B cell (primary cell): ENCODE data around the gene KSR1. TPM values are rescaled to one million over a fixed set of nuclear protein-coding genes. Genes with fewer than 3 reads are reported as not detected.

Source experiments
- ATAC-seq: fragments of 200-7000 bp; cut with Tn5 transposase; one replicate; pipeline ENCODE4 v1.10.0; 2021; ENCODE audit warnings: low read depth, mild to moderate bottlenecking, moderate number of reproducible peaks, moderate library complexity
- CTCF ChIA-PET: fragments of 350-600 bp; sonication (Branson Sonifier 250); formaldehyde crosslinking; loops from one replicate; lab custom pipeline; 2021; ENCODE audit warnings: antibody characterized with exemption, inconsistent platforms; lab: Charles Lee
- POLR2A ChIA-PET: fragments of 350-600 bp; sonication (Branson Sonifier 250); formaldehyde crosslinking; loops from one replicate; lab custom pipeline; 2021; ENCODE audit warnings: antibody characterized with exemption; lab: Charles Lee
- DNase-seq: peaks from one replicate; pipeline ENCODE4 v3.0.0; 2013
- H2AFZ ChIP-seq: 2 replicates; pipeline ENCODE4 v1.6.1; 2012; ENCODE audit warnings: mild to moderate bottlenecking, low read depth, low read length; ENCODE audit not compliant: insufficient read depth, poor library complexity, severe bottlenecking
- H3K27ac ChIP-seq, 2 donors: 1 replicate in 1 of 2; 2 replicates in 1 of 2; pipeline ENCODE4 v1.5.1; 2012 to 2013; ENCODE audit warnings: low read length in 2 of 2, mild to moderate bottlenecking in 2 of 2, moderate library complexity in 1 of 2
- H3K27me3 ChIP-seq, 4 experiments: fragments of 200-600 bp in 1 of 4; sonication (generic) in 1 of 4; replicated peaks in 1 of 4; 1 replicate in 2 of 4; 2 replicates in 2 of 4; pipeline versions ENCODE4 v1.6.1 to v1.7.0; 2013 to 2016; ENCODE audit warnings: low read length in 3 of 4, mild to moderate bottlenecking in 2 of 4, mixed read lengths in 1 of 4, moderate library complexity in 1 of 4; ENCODE audit not compliant: insufficient read depth in 4 of 4, control insufficient read depth in 3 of 4; ENCODE audit errors: control extremely low read depth in 1 of 4
- H3K36me3 ChIP-seq, 2 experiments: replicated peaks in 1 of 2; 1 replicate in 1 of 2; 2 replicates in 1 of 2; pipeline versions ENCODE4 v1.6.1 to v1.7.1; 2013; ENCODE audit warnings: low read length in 1 of 2; ENCODE audit not compliant: insufficient read depth in 2 of 2, control insufficient read depth in 1 of 2; ENCODE audit errors: control extremely low read depth in 1 of 2, extremely low read depth in 1 of 2
- H3K4me1 ChIP-seq, 2 donors: fragments of 200-600 bp in 1 of 2; sonication (generic) in 1 of 2; 1 replicate in 1 of 2; 2 replicates in 1 of 2; pipeline versions ENCODE4 v1.5.1 to v1.6.1; 2013 to 2017; ENCODE audit warnings: low read length in 2 of 2; ENCODE audit not compliant: control insufficient read depth in 2 of 2, insufficient read depth in 2 of 2
- H3K4me2 ChIP-seq: replicated peaks from 2 replicates; pipeline ENCODE3; 2012; ENCODE audit warnings: mild to moderate bottlenecking, low read depth, low read length; ENCODE audit not compliant: poor library complexity, severe bottlenecking
- H3K4me3 ChIP-seq, 5 experiments: fragments of 200-600 bp in 1 of 5; sonication (generic) in 1 of 5; 1 replicate in 3 of 5; 2 replicates in 2 of 5; pipeline versions ENCODE4 v1.5.1 to v1.7.0; 2011 to 2016; ENCODE audit warnings: low read length in 4 of 5, mild to moderate bottlenecking in 4 of 5, low read depth in 2 of 5, control low read depth in 1 of 5, moderate library complexity in 1 of 5; ENCODE audit not compliant: insufficient read depth in 1 of 5; ENCODE audit errors: control extremely low read depth in 1 of 5, extremely low read depth in 1 of 5
- H3K79me2 ChIP-seq: fragments of 200-600 bp; sonication (generic); one replicate; pipeline ENCODE4 v1.6.0; 2016; ENCODE audit warnings: low read length; ENCODE audit not compliant: control insufficient read depth, insufficient read depth
- H3K9ac ChIP-seq: fragments of 200-600 bp; sonication (generic); 2 replicates; pipeline ENCODE4 v1.6.1; 2017; ENCODE audit warnings: mild to moderate bottlenecking, low read length, moderate library complexity
- H3K9me3 ChIP-seq, 3 donors: one replicate each; pipeline versions ENCODE4 v1.6.1 to v1.7.1; 2013; ENCODE audit warnings: low read length in 2 of 3; ENCODE audit not compliant: control insufficient read depth in 2 of 3, insufficient read depth in 1 of 3; ENCODE audit errors: control extremely low read depth in 1 of 3
- H4K20me1 ChIP-seq: 2 replicates; pipeline ENCODE4 v1.6.0; 2012; ENCODE audit warnings: mild to moderate bottlenecking, low read length; ENCODE audit not compliant: insufficient read depth, control insufficient read depth, poor library complexity, severe bottlenecking
- H3K27ac Mint-ChIP-seq: one replicate; pipeline ENCODE4 v1.8.0; 2021; ENCODE audit warnings: mixed read lengths
- H3K27me3 Mint-ChIP-seq: one replicate; pipeline ENCODE4 v1.8.0; 2021; ENCODE audit warnings: mixed read lengths
- H3K4me1 Mint-ChIP-seq: one replicate; pipeline ENCODE4 v1.8.0; 2021; ENCODE audit warnings: mixed read lengths
- H3K4me3 Mint-ChIP-seq: one replicate; pipeline ENCODE4 v1.8.0; 2021; ENCODE audit warnings: mixed read lengths
- H3K9me3 Mint-ChIP-seq: one replicate; pipeline ENCODE4 v1.8.0; 2022; ENCODE audit warnings: mixed read lengths; ENCODE audit not compliant: insufficient read depth
- CTCF ChIP-seq: fragments of 200-600 bp; IDR thresholded peaks from one replicate; pipeline ENCODE4 v1.8.0; 2022; ENCODE audit warnings: antibody characterized with exemption, mild to moderate bottlenecking
- EZH2 ChIP-seq: IDR thresholded peaks from 2 replicates; pipeline ENCODE4 v1.6.1; 2012; ENCODE audit warnings: borderline replicate concordance, low read depth, mild to moderate bottlenecking, moderate library complexity, low read length; ENCODE audit not compliant: insufficient read depth, poor library complexity, severe bottlenecking
- WGBS: methylation state at CpG from one replicate; pipeline ENCODE4 v1.1.5; 2013; ENCODE audit warnings: missing lambda C conversion rate; ENCODE audit not compliant: insufficient coverage; 5-methylcytosine and 5-hydroxymethylcytosine counted together
- intact Hi-C: fragments of 100-400 bp; cut with micrococcal nuclease; formaldehyde crosslinking; loops from one replicate; pipeline ENCODE4 v1.10.0; 2022
- polyA plus RNA-seq: library from polyadenylated mRNA; depleted of rRNA; stranded (reverse); fragments of >200 nt; gene quantifications from 2 replicates; pipeline ENCODE4 v1.2.3, GENCODE V29; 2012
- total RNA-seq, 2 donors: library from RNA; stranded (reverse); fragments of 120-200 nt in 1 of 2; gene quantifications; 1 replicate in 1 of 2; 2 replicates in 1 of 2; pipeline versions ENCODE4 v1.2.3 to v1.2.4, GENCODE V29; 2013 to 2022

KSR1 gene
- total and polyA plus RNA-seq, 2 donors (not counting 1 experiment from before 2014, with no cell fraction given) = 27.5 to 85.6 TPM

- no peak overlapping the region for H3K4me3 ChIP-seq
- ATAC-seq (no peak), DNase-seq (no peak)
- H3K4me2 ChIP-seq = peak overlapping the region; percentile 6
- POLR2A ChIA-PET = no interaction called here
- WGBS = 95% methylated on average over 9 of the region's 9 CpGs
- TF ChIP-seq EZH2 (no peak), CTCF (no peak)
- H3K9me3 Mint-ChIP-seq = peaks cover 8% of the 10 kb centered on the region
- peaks cover 19 to 21% of the 10 kb centered on the region in 2 donors for H3K4me1 ChIP-seq
- peak overlapping the region; percentile 12 for H3K4me3 Mint-ChIP-seq
- no peaks in the 10 kb centered on the region for H3K27me3 ChIP-seq
- H2AFZ ChIP-seq = no peak overlapping the region
- H4K20me1 ChIP-seq = no peaks in the 10 kb centered on the region
- H3K9me3 ChIP-seq = peaks cover 0 to 19% (median 16%) of the 10 kb centered on the region in 3 donors
- H3K27ac ChIP-seq = no peak overlapping the region
- peaks cover 31% of the 10 kb centered on the region for H3K4me1 Mint-ChIP-seq
- intact Hi-C loops = no loop called here
- no peaks in the 10 kb centered on the region for H3K36me3 ChIP-seq
- peak overlapping the region; percentile 53 for H3K27ac Mint-ChIP-seq
- H3K9ac ChIP-seq = no peak overlapping the region
- CTCF ChIA-PET = no interaction called here
- H3K79me2 ChIP-seq = peaks cover 18% of the 10 kb centered on the region
- H3K27me3 Mint-ChIP-seq = no peaks in the 10 kb centered on the region
Observed at GRCh38 chr17:27496971-27497370, 40.7 kb downstream of the KSR1 start.

- Histone ChIP-seq H3K9ac (no peak overlapping the region), H3K79me2 (peaks cover 18% of the 10 kb centered on the region), H3K4me1 (peaks cover 19 to 21% of the 10 kb centered on the region in 2 donors), H3K9me3 (peaks cover 0 to 26% (median 18%) of the 10 kb centered on the region in 3 donors), H3K4me3 (no peak overlapping the region), H3K27ac (no peak overlapping the region), H4K20me1 (no peaks in the 10 kb centered on the region), H3K4me2 (no peak overlapping the region), H2AFZ (no peak overlapping the region), H3K36me3 (no peaks in the 10 kb centered on the region), H3K27me3 (no peaks in the 10 kb centered on the region)
- ChIA-PET CTCF (no interaction called here), POLR2A (interaction anchor here (1.0 kb wide), 1 partner anchor 29 kb away, joined by 4 read pairs; no protein-coding TSS in a partner anchor)
- no peak for TF ChIP-seq CTCF
- TF ChIP-seq EZH2 = no peak
- Mint-ChIP-seq H3K9me3 (peaks cover 9% of the 10 kb centered on the region), H3K27me3 (no peaks in the 10 kb centered on the region), H3K4me1 (peaks cover 31% of the 10 kb centered on the region), H3K4me3 (peak overlapping the region; percentile 13), H3K27ac (no peak overlapping the region)
- intact Hi-C loops = no loop called here
- DNase-seq = no peak
- no peak for ATAC-seq
- 100% methylated on average over 1 of the region's 5 CpGs for WGBS
Observed at GRCh38 chr17:27497696-27498095, 41.4 kb downstream of the KSR1 start.
